Measurements from ENCODE around the gene IDH3B. TPM values are rescaled to one million over a fixed set of nuclear protein-coding genes. Genes with fewer than 3 reads are reported as not detected.
A peak's percentile ranks its signal among the peaks of the same experiment; 100 is the strongest.

IDH3B gene
- total RNA-seq, 4 donors from 2014 or later: 115 to 122 (median 118) TPM

GRCh38 chr20:2653556-2654383 is 10.2 kb downstream of the IDH3B start:
- Histone ChIP-seq H3K27ac (replicated peaks in 1 of 4) (peak overlapping the region in 3 of 4 donors; percentile 85 to 98 (median 89)), H3K4me3 (peak overlapping the region; percentile 87 to 92 (median 90)), H3K27me3 (no peaks in the 10 kb centered on the region), H3K9me3 (no peaks in the 10 kb centered on the region), H3K4me1 (peaks cover 16 to 33% (median 28%) of the 10 kb centered on the region in 4 donors), H3K36me3 (peaks cover 37 to 50% (median 46%) of the 10 kb centered on the region in 4 donors)
- DNase-seq (ENCODE audit: extremely low spot score): no peak
- TF ChIP-seq CTCF (IDR thresholded peaks at IDR 0.05): no peak
- TF ChIP-seq POLR2AphosphoS5 (IDR thresholded peaks at IDR 0.05): no peak
- TF ChIP-seq POLR2A (IDR thresholded peaks at IDR 0.05; ENCODE audit: low read depth): no peak
- TF ChIP-seq EP300 (IDR thresholded peaks at IDR 0.05): no peak
- intact Hi-C loops (cut with DNase I): loop anchor here (2.0 kb wide), 1 partner anchor 39 kb away; the partner anchor contains the start of gene EBF4
- 52% methylated on average over 17 of the region's 24 CpGs for WGBS

- peaks cover 29 to 42% (median 38%) of the 10 kb centered on the region in 4 donors for H3K36me3 ChIP-seq
- H3K9me3 ChIP-seq: no peaks in the 10 kb centered on the region
- no peak for TF ChIP-seq CTCF (IDR thresholded peaks at IDR 0.05)
- no peak for TF ChIP-seq POLR2AphosphoS5 (IDR thresholded peaks at IDR 0.05)
- no peak for TF ChIP-seq POLR2A (IDR thresholded peaks at IDR 0.05; ENCODE audit: low read depth)
- no peak for TF ChIP-seq EP300 (IDR thresholded peaks at IDR 0.05)
- H3K27ac ChIP-seq (replicated peaks in 1 of 4): peak overlapping the region; percentile 85 to 98 (median 92)
- H3K27me3 ChIP-seq: no peaks in the 10 kb centered on the region
- intact Hi-C loops (cut with DNase I): loop anchor here (2.0 kb wide), 1 partner anchor 40 kb away; the partner anchor contains the start of gene EBF4
- peak overlapping the region; percentile 87 to 92 (median 90) for H3K4me3 ChIP-seq
- no peak for DNase-seq (ENCODE audit: extremely low spot score)
- WGBS: under 1% methylated on average over 16 of the region's 56 CpGs
- H3K4me1 ChIP-seq: peaks cover 16 to 33% (median 28%) of the 10 kb centered on the region in 4 donors
Observed at GRCh38 chr20:2652724-2653555, 11.1 kb downstream of the IDH3B start.

- peak within 1 kb of the TSS; percentile 85 to 98 (median 92) for H3K27ac ChIP-seq (replicated peaks in 1 of 4)
- WGBS: 0% methylated on average over 23 of the region's 101 CpGs
- no peaks in the 10 kb centered on the region for H3K27me3 ChIP-seq
- peaks cover 20 to 33% (median 29%) of the 10 kb centered on the region in 4 donors for H3K36me3 ChIP-seq
- TF ChIP-seq POLR2AphosphoS5 (IDR thresholded peaks at IDR 0.05) (peak; percentile 82 to 93), POLR2A (IDR thresholded peaks at IDR 0.05; ENCODE audit: low read depth) (peak; percentile 39), CTCF (IDR thresholded peaks at IDR 0.05) (no peak)
- H3K4me3 ChIP-seq: peak within 1 kb of the TSS; percentile 87 to 92 (median 90)
- H3K9me3 ChIP-seq: no peaks in the 10 kb centered on the region
- peaks cover 16 to 36% (median 30%) of the 10 kb centered on the region in 4 donors for H3K4me1 ChIP-seq
- intact Hi-C loops (cut with DNase I): loop anchor here (2.0 kb wide), 1 partner anchor 41 kb away; the partner anchor contains the start of gene EBF4
- peak; percentile 97 for DNase-seq (ENCODE audit: extremely low spot score)
Observed at GRCh38 chr20:2651772-2652723, 12.0 kb downstream of the IDH3B start, which contains the start of gene NOP56. Gene NOP56, plus strand, starts transcription at chr20:2652632. Its CDS starts 29 bp downstream, at chr20:2652661.

- DNase-seq (ENCODE audit: extremely low spot score): no peak
- peaks cover 0 to 32% (median 0%) of the 10 kb centered on the region in 4 donors for H3K36me3 ChIP-seq
- TF ChIP-seq POLR2A (IDR thresholded peaks at IDR 0.05; ENCODE audit: low read depth): no peak
- no peak for TF ChIP-seq POLR2AphosphoS5 (IDR thresholded peaks at IDR 0.05)
- TF ChIP-seq EP300 (IDR thresholded peaks at IDR 0.05): no peak
- no peak for TF ChIP-seq CTCF (IDR thresholded peaks at IDR 0.05)
- WGBS: 50% methylated on average over 1 of the region's 1 CpG
- peaks cover 0 to 9% (median 3%) of the 10 kb centered on the region in 4 donors for H3K4me1 ChIP-seq
- no peaks in the 10 kb centered on the region for H3K27me3 ChIP-seq
- no peak overlapping the region for H3K4me3 ChIP-seq
- no peak overlapping the region for H3K27ac ChIP-seq (replicated peaks in 1 of 4)
- no peaks in the 10 kb centered on the region for H3K9me3 ChIP-seq
- intact Hi-C loops (cut with DNase I): loop anchor here (10.0 kb wide), 1 partner anchor 169 kb away; the partner anchor contains the start of gene SNRPB
Observed at GRCh38 chr20:2643708-2644107, 20.3 kb downstream of the IDH3B start.

All from esophagus muscularis mucosa (tissue), 4 donors.